ENCODE data around the gene IGFBP7.

DNA sequence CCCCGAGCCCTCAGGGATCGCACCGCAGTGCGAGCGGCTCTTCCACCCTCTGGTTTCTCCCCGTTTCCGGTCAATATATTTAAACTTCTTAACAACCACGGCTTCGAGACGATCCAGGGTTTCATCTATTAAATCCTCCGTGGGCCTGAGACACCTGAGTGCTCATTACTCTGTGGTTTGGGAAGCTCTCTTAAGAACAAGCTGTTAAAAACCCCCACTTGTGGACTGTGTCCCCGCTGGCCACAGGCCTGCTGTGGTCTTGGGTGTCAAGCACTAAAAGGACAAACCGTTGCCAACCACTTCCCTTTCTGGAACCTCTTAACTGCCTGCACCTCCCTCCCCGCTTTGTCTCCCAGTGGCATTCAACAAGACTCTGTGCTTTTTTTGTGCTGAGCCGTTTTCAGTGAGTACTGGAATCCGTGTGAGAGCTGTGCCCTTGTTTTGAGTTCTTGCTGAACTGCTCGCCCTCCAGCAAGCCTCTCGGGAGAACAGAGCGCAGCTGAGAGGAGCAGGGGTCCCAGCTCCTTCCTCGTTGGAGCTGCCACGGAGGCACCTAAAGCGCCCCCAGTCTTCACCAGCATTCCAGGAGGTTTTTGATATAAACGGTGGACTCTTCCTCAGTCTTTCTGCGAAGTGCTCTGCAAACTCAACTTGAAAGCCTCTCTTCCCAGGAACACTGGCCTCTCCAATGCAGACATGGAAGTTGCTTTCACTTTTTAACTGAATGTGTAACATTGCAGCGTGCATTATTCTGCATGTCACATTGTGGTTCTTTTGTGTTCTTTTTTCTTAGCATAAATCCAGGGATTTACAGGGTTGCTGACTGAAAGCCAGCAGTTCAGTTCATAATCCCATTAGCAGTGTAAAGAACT lies 691 bp upstream of the IGFBP7 start:
- TF ChIP-seq, protein P1, sequence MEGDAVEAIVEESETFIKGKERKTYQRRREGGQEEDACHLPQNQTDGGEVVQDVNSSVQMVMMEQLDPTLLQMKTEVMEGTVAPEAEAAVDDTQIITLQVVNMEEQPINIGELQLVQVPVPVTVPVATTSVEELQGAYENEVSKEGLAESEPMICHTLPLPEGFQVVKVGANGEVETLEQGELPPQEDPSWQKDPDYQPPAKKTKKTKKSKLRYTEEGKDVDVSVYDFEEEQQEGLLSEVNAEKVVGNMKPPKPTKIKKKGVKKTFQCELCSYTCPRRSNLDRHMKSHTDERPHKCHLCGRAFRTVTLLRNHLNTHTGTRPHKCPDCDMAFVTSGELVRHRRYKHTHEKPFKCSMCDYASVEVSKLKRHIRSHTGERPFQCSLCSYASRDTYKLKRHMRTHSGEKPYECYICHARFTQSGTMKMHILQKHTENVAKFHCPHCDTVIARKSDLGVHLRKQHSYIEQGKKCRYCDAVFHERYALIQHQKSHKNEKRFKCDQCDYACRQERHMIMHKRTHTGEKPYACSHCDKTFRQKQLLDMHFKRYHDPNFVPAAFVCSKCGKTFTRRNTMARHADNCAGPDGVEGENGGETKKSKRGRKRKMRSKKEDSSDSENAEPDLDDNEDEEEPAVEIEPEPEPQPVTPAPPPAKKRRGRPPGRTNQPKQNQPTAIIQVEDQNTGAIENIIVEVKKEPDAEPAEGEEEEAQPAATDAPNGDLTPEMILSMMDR (IDR thresholded peaks at IDR 0.05; ENCODE audit: low read length): no peak
- TF ChIP-seq EZH2phosphoT487 (IDR thresholded peaks at IDR 0.05; ENCODE audit: low read length) (no peak), EZH2 (optimal IDR thresholded peaks at IDR 0.05; ENCODE audit: low read depth, low read length) (no peak)

Data from MM.1S (cell line).